Measurements from ENCODE around the gene BAK1.

Gene BAK1

DNA sequence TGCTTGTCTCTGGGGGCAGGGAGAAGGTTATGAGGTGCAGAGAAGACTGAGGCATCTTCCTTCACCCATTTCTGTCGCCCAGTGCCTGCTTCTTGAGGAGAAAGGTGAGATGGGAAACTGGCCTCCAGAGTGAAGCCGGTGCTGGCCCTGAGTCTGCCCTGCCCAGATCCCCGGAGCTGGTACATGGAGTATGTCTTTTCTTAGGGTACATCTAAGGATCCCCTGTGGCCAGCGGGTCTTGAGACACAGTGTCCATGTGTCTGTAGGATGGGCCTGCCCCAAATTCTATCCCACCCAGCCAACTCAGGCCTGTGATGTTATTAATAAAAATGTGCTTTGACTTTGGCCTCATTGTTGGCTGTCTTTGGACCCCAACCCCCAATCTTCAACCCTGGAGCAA, 8.8 kb upstream of the BAK1 start:
- DNase-seq (ENCODE audit: insufficient read length, low spot score) (no peak), FAIRE-seq (no peak)

DNA sequence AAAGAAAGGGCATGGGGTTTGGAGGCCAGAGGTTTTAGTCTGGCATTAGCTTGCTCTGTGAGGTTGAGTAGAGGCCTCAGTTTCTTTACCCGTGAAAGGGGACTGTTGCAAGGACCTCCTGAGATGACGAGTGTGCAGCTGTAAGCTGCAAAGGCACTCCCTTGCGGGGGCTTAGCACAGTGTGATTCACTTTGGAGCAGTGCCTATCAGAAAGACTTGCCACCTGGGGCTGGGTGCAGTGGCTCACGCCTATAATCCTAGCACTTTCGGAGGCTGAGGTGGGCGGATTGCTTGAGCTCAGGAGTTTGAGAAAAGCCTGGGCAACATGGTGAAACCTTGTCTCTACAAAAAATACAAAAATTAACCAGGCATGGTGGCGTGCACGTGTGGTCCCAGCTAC, 7.5 kb upstream of the BAK1 start:
- DNase-seq (ENCODE audit: insufficient read length, low spot score) (no peak), FAIRE-seq (no peak)

DNA sequence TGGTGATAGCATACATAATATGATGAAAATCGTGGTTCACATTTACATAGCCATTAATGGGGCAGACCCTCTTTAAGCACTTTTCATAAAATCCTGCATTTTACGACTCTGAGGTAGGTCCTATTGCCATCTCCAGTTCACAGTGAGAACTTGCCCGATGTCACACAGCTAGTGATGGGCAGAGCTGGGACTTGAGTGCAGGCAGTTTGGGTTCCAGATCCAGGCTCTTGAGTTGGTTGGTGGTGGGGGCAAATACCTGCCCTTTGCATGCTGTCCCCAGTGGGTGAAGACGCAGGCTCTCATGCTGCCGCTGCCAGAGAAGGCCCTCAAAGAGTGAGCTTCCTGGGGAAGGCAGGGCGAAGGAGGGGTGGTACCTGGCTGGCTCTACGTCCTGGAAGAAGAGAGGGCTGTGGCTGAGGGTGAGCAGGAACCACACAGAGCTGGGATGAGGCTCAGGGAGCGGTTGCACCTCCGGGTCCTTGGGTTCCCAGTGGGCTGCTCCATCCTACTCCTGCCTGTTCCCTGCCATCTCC, 6.1 kb upstream of the BAK1 start:
- DNase-seq (ENCODE audit: insufficient read length, low spot score) (no peak), FAIRE-seq (no peak)

DNA sequence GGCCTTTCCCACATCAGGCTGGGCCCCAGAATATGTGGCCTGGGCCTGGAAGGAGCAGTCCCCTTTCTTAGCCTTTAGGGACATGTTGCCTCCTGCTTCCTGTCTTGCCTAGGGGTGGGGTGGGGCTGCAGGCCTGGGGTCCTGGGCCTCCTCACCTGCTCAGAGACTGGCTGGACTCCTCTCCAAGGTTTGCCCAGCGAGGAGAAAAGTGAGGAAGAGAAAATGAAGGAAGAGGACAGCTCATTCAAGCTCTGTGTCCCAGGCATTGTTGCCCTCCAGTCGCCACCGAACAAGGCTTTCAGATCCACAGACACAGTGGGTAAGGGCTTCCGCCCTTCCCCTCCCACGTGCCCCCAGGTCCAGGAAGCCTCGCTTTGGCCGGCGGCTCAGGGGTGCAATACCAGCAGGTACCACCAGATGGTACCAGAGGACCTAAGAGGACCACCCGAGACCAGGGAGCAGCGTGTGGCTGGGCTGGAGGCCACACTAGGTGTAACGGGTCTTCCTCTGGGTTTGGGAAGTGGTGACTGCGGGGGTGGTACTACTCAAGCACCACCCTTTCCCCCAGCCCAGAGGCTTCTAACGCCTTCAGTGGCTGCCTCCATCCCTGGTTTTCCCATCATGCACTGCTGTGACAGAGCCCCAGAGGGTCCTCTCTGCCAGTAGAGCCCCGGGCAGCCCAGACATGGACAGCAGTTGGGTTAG, 5.5 kb upstream of the BAK1 start:
- FAIRE-seq = peak; percentile 77

DNA sequence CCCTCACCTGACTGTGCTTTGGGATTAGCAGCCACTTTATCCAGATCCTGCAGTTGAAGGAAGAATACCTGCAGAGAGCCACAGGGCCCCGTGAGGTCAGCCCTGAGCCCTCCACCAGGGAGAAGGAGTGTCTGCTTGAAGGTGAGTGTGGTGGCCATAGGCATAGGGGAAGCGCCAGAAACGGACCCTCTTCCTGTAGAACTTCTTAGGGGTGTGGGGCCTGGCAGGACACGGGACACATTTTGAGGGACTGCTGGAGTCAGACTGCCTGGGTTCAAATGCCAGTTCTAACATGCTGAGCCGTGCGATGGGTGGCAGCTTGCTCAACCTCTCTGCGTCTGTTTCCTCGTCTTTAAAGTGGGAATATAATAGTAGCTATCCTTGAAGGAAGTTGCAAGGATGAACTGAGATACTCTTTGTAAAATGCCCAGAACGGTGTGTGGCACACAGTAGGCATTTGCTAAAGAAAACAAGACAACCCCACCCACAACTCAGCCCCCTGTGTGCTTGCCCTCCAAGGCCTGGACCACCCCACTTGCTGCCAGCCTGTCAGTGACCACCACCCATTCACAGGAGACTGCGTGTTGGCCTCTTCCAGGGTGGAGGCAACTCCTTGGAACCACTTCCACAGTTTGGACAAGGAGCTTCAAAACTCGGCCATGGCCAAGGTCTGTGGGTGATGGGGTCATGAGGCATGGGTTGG, 4.8 kb upstream of the BAK1 start:
- DNase-seq (ENCODE audit: insufficient read length, low spot score) (no peak), FAIRE-seq (no peak)

More for the DNA sequence above, 5.5 kb upstream of the BAK1 start:
- DNase-seq (ENCODE audit: insufficient read length, low spot score) = peak; percentile 74

DNA sequence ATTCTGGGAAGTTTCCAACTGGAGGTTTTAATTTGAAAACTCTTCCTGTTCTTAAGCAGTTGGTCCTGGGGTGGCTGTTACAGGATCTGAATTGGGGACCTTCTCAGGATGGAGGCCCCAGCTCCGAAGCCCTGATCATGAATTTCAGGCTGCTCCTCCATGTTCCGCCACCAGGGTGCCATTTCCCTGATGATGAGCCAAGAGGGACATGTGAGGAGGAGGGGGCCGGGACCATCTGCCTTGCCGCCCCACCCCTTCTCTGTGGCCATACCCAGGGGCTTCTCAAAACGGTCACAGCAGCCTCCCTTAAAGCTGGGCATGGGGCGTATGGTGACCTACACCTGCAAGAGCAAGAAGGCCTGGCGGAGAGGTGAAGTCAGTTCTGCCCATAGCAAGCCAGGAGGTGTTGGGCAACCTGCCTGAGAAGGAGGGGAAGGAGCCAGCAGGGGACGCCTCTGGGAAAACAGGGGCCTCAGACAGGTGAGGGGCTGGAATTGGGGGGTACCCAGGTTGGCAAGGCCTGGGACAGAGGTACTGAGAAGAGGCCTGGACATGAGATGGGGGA, 3.6 kb upstream of the BAK1 start:
- no peak for DNase-seq (ENCODE audit: insufficient read length, low spot score)
- FAIRE-seq = no peak

DNA sequence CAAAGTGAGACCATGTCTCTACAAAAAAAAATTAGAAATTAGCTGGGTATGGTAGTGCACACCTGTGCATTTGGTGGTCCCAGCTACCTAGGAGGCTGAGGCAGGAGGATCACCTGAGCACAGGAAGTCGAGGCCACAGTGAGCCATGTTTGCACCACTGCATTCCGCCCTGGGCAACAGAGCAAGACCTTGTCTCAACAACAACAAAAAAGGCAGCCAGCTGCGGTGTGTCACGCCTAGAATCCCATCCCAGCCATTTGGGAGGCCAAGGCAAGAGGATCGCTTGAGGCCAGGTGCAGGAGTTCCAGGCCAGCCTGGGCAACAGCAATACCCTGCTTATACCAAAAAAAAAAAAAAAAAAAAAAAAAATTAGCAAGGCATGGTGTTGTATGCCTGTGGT, 1.1 kb upstream of the BAK1 start:
- no peak for FAIRE-seq
- no peak for DNase-seq (ENCODE audit: insufficient read length, low spot score)

DNA sequence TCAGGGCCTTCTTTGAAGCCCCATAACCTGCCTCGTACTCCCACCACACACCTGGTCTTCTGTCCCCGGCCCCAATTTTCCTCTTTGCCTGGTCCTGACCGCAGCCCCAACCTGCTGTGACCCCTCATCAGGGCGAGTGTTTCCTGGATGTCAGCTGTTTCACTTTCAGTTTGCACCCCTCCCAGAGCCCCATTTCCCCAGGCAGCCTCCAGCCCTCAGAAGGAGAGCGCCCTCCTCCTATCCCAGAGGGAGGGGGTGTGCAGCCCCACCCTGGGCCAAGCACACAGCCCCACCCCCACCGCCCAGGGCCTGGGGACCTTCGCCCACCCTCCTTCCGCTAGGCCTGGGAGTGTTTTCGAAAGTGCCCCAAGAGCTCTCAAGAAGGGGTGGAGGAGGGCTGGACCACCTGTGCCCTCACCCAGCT, 1.5 kb downstream of the BAK1 start:
- FAIRE-seq (peak; percentile 49), DNase-seq (ENCODE audit: insufficient read length, low spot score) (peak; percentile 55)

DNA sequence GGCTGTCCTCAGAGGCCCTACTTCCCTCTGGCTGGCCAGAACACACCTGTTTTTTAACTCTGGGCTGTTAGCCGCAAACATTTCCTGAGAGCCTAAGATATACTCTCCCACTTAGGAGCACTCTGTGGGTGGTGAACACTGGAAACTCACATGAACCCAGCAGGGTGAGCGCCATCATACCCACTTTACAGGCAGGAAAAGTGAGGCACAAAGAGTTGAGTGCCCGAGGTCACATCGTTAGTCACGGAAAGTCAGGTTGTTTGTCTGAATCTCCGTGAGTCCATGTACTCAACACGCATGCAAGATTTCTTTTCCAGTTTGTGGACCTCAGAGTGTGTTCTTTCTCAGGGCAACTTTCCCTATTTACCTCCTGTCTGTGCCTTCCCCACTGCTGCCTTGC, 1.9 kb downstream of the BAK1 start:
- FAIRE-seq (peak; percentile 8), DNase-seq (ENCODE audit: insufficient read length, low spot score) (no peak)

DNA sequence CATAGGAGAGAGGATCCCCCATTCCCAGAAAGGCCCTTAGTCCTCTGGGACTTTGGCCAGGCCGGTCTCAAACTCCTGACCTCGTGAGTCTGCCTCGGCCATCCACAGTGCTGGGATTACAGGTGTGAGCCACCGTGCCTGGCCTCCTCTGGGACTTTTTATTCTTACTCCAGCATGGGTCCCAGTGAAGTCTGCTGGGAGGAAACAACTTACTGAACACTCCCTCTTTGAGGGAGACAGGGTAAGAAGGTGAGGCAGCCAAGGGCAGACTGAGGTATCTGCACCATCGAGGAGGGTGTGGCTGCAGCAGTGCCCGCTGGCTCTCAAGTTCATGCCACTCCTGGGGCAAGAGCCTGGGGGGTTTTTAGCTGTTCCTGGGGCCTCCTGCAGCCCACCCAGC, 2.4 kb downstream of the BAK1 start:
- DNase-seq (ENCODE audit: insufficient read length, low spot score) = no peak
- no peak for FAIRE-seq

DNA sequence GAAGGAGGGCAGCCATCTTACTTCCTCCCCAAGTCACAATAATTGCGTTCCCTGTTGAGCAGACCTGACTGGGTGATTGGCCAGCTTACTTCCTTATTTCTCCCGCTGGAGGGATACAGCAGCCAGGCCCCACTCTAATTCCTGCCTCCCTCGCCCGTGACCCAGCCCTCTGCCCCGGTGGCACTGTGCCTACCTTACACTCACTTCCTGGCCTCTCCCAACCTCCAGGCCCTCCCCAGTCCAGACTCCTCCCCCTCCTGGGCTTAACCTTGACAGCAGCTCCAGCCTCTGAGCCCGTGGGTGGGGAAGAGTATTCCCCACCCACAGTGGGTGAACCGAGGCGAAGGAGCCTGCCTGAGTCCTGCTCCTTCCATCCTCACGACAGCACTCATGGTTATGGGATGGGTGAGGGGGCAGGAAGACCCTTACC, 3.0 kb downstream of the BAK1 start:
- no peak for DNase-seq (ENCODE audit: insufficient read length, low spot score)
- FAIRE-seq = no peak

DNA sequence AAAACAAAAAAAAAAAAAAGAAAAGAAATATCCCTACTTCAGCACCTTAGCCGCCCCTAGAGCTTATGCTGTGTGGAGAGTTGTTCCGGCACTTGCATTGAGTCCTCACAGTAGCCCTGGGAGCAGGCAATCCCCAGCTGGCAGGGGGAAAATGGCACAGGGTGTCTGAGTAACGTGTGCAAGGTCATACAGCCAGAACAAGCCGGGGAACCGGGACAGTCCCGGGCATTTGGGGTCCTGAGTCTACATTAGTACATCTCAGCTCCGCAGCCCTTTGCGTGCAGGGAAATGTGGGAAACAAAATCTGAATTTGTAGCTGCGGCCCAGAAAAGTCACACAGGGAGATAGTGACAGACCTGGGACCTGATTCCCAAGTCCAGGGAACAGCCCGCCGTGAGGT, 3.4 kb downstream of the BAK1 start:
- no peak for DNase-seq (ENCODE audit: insufficient read length, low spot score)
- FAIRE-seq = no peak

DNA sequence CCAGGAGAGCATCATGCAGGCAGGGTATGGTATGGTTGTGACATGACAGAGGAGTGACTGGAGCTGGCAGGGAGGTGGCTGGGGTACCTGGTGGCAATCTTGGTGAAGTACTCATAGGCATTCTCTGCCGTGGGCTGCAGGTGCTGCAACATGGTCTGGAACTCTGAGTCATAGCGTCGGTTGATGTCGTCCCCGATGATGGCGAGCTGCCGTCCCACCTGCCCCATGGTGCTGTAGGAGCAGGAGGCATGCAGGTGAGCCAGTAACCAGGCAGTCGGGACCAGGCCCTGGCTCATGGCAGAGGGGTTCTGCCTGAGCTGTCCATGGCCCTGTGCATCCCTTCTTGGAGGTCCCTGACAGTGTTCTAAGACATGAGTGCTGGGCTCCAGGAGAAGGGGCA, 4.9 kb downstream of the BAK1 start:
- no peak for DNase-seq (ENCODE audit: insufficient read length, low spot score)
- no peak for FAIRE-seq

DNA sequence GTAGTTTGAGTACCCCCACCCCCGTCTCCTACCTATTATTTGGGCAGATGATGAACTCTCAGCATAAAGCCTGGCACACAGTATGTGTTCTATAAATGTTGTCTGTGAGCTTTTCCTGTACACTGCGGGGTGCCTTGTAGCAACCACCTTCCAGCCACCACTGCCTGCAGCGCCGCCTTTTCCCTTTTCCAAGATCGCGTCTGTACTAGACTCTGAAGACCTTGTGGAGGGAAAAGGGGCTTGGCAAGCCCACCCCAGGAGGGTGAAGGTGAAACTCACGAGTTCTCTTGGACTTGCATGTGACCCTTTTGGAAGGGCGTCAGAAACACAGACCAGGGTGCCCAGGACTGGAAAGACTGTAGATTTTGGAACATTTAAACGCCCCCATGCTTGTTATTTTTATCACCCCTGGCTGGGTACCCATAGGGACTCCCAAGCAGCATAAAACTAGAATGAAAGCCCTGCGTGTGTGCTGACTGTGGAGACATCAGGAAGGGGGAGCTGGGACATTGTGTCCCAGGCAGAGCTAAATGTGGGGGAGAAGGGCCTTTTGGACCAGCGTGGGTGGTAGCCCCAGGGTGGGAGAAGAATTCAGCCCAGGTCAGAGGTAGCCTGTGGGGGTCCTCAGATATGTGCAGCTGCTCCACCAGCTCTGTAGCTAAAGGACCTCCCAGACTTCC, 8.3 kb downstream of the BAK1 start:
- FAIRE-seq = no peak
- DNase-seq (ENCODE audit: insufficient read length, low spot score) = no peak

DNA sequence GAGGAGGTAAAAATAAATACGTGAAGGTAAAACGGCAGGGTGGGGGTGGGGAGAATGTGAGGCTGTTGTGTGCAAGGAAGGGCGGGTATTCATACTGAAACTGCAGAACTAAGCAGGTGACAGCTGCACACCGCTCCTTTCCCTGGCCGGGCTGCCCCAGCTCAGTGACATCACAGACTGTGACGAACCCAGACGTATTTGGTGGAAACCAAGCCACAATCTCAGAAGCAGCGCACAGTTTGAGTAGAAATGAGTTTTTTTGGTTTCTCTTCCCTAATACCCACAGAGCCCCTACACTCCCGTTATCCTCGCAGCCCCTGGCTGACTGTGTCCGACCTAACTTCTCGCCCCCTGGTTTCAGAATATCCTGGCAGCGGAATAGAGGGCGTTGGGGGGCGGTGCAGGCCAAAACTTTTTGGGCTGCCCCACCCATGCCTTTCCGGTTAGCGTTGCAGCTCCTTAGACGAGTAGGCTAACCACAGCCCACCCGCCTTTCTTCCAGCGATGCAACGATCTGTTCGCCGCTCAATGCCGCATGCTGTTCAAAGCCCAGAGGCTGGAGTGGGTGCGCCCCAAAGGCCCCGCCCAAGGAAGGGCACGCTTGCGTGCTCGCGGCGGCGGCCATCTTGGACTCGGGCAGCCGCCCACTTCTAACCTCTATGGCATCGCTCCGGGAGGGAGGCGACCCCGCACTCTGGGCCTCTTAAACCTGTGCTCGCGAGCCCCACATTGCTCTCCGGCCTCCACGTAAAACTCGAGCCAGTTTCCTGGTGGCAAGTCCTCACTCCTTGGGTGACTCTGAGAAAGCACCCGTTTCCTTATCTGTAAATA, 9.1 kb downstream of the BAK1 start:
- FAIRE-seq (peak; percentile 97), DNase-seq (ENCODE audit: insufficient read length, low spot score) (peak; percentile 95)

DNA sequence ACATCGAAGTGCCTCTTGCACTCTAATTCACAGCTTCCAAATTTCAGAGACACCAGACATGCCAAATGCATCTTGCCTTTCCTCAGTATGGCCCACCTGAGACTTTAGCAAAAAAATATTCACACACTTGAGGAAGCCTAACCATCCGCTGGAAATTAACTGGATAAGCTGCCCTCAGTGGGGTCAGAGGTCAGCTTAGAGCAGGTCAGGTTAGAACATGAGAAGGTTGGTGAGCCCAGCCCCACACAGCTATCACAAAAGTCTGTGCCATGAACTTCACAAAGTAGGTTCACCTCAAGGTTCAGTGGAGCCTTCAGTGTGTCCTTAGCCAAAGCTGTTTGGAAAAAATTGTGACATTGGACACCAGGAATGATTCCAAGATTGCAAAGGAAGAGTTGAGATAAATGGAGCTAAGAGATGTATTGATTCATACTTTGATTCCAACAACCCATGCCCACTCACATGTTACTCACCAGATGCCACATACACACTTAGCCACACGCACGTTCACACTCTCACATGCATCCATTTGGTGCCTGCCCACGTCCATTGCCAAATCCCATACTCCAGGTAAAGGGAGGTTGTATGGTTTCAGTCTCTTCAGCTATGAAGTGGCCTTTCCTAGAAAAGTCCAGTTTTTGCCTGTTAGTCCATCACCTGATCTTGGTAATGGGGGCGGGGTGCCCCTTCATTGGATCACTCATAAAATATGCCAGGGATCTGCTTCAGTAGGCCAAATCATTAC, 11.1 kb downstream of the BAK1 start:
- DNase-seq (ENCODE audit: insufficient read length, low spot score) (no peak), FAIRE-seq (no peak)

DNA sequence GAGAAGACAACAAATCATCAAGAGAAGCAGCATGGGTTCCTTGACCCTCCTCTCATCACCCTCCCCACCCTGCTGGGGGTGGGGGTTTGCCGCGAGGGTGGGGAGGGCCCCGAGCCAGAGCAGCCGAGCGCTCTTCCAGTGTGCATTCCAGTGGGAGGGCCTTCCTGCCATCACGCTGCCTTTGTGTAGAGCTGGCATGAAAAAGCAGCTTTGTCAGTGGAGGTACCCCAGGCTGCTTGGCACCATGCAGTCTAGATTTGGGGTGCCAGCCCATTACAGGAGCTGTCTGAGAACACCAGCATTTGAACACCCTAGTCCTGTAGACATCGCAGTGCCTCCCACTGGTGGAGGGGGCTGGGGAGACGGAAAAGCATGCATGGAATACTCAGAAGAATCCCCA, 12.2 kb downstream of the BAK1 start:
- DNase-seq (ENCODE audit: insufficient read length, low spot score) (no peak), FAIRE-seq (no peak)

DNA sequence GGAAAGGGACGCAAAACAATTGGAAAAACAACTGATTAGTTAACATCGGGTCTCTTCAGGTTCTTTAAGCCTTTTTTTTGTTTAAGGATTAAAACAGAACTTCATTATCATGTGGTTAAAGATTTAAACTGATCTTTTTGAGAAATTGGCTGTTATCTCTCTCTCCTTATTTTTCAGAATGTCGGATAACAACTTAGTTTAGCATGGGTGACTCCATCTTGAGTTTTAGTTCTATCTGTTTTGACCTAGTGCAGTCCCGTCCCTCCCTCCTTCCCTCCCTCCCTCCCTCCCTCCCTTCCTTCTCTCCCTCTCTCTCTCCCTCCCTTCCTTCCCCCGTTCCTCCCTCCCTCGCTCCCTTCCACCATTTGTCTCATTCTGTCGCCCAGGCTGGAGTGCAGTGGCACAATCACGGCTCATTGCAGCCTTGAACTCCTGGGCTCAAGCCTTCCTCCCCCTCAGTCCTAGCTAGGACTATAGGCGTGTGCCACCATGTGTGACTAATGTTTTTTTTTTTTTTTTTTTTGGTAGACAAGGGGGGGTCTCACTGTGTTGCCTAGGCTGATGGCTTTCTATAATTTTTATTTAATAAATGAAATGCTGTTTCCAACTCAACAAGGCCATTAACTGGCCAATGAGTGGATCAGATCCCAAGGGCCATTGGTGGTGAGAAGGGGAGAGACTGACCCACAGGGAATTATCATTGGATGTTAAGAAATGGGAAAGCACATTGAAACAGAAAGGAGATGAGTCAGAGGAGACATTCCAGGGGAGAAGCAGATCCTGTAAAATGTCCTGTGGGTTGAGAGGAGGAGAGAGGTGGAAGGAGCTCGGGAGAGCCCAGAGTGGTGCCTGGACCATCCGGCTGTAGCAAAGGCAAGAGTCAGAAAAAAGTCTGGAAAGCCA, 13.6 kb downstream of the BAK1 start:
- FAIRE-seq (no peak), DNase-seq (ENCODE audit: insufficient read length, low spot score) (no peak)

DNA sequence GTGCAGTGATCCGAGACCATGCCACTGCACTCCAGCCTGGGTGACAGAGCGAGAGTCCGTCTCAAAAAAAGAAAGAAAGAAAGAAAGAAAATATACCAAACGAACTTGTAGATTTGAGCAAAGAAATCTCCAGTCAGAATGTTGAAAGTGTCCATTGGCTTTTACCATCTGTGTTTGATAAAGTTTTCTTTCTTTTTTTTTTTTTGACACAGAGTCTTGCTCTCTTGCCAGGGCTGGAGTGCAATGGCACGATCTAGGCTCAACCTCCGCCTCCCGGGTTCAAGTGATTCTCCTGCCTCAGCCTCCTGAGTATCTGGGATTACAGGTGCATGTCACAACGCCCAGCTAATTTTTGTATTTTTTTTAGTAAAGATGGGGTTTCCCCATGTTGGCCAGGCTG, 21.3 kb downstream of the BAK1 start:
- DNase-seq (ENCODE audit: insufficient read length, low spot score) (no peak), FAIRE-seq (no peak)
